ENCODE results near the gene HSD11B1. TPM values are rescaled to one million over a fixed set of nuclear protein-coding genes. Genes with fewer than 3 reads are reported as not detected.

The HSD11B1 gene
- total and polyA plus RNA-seq, 4 donors: 3.0 to 21.5 (median 12.1) TPM

GRCh38 chr1:209685821-209686220 is 18.8 kb upstream of the HSD11B1 start:
- H3K27me3 ChIP-seq (ENCODE audit: control insufficient read depth in 1 of 2, insufficient read depth in 2 of 2, low read length in 1 of 2): no peaks in the 10 kb centered on the region
- WGBS, 2 donors: 80 to 81% methylated on average over 4 of the region's 4 CpGs
- DNase-seq (no peak), ATAC-seq (ENCODE audit: low FRiP score) (no peak)
- no peaks in the 10 kb centered on the region for H3K9me3 ChIP-seq (ENCODE audit: control insufficient read depth, low read length)
- H3K4me3 ChIP-seq (ENCODE audit: low read length in 2 of 2): no peak overlapping the region
- H3K36me3 ChIP-seq (ENCODE audit: control insufficient read depth in 1 of 2, insufficient read depth in 2 of 2, low read length in 1 of 2): no peaks in the 10 kb centered on the region
- no peaks in the 10 kb centered on the region for H3K4me1 ChIP-seq (ENCODE audit: control insufficient read depth in 1 of 2, insufficient read depth in 2 of 2, low read length in 2 of 2)
- intact Hi-C loops (cut with DNase I): no loop called here
- H3K27ac ChIP-seq (ENCODE audit: low read depth in 1 of 2, low read length in 2 of 2): no peak overlapping the region

GRCh38 chr1:209686322-209686721 is 18.3 kb upstream of the HSD11B1 start:
- DNase-seq: no peak
- Histone ChIP-seq H3K36me3 (ENCODE audit: control insufficient read depth in 1 of 2, insufficient read depth in 2 of 2, low read length in 1 of 2) (no peaks in the 10 kb centered on the region), H3K4me1 (ENCODE audit: control insufficient read depth in 1 of 2, insufficient read depth in 2 of 2, low read length in 2 of 2) (no peaks in the 10 kb centered on the region), H3K4me3 (ENCODE audit: low read length in 2 of 2) (no peak overlapping the region), H3K27ac (ENCODE audit: low read depth in 1 of 2, low read length in 2 of 2) (no peak overlapping the region), H3K9me3 (ENCODE audit: control insufficient read depth, low read length) (no peaks in the 10 kb centered on the region), H3K27me3 (ENCODE audit: control insufficient read depth in 1 of 2, insufficient read depth in 2 of 2, low read length in 1 of 2) (no peaks in the 10 kb centered on the region)
- WGBS, 2 donors: 87 to 89% methylated on average over 4 of the region's 4 CpGs
- intact Hi-C loops (cut with DNase I): no loop called here
- no peak for ATAC-seq (ENCODE audit: low FRiP score)

- intact Hi-C loops (cut with DNase I): no loop called here
- DNase-seq (no peak), ATAC-seq (ENCODE audit: low FRiP score) (no peak)
- Histone ChIP-seq H3K4me1 (ENCODE audit: control insufficient read depth in 1 of 2, insufficient read depth in 2 of 2, low read length in 2 of 2) (no peaks in the 10 kb centered on the region), H3K4me3 (ENCODE audit: low read length in 2 of 2) (no peak overlapping the region), H3K9me3 (ENCODE audit: control insufficient read depth, low read length) (no peaks in the 10 kb centered on the region), H3K27me3 (ENCODE audit: control insufficient read depth in 1 of 2, insufficient read depth in 2 of 2, low read length in 1 of 2) (no peaks in the 10 kb centered on the region), H3K36me3 (ENCODE audit: control insufficient read depth in 1 of 2, insufficient read depth in 2 of 2, low read length in 1 of 2) (no peaks in the 10 kb centered on the region), H3K27ac (ENCODE audit: low read depth in 1 of 2, low read length in 2 of 2) (no peak overlapping the region)
- WGBS, 2 donors: 82 to 100% methylated on average over 1 of the region's 1 CpG
These were observed 15.9 kb upstream of the HSD11B1 start for GRCh38 chr1:209688746-209689234.

DNA sequence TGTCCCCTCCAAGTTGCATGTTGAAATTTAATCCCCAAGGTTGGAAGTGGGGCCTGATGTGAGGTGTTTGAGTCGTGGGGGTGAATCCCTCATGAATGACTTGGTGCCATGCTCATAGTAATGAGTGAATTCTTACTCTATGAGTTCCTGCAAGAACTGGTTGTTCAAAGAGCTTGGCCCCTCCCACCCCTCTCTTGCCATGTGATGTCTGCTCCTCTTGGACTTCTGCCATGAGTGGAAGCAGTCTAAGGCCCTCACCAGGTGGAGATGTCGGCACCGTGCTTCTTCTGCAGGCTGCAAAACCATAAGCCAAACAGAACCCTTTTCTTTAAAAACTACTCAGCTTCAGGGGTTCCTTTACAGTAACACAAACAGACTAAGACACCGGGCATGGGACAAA is 15.2 kb upstream of the HSD11B1 start:
- 65 to 68% methylated on average over 4 of the region's 4 CpGs for whole genome bisulfite sequencing, 2 donors
- intact Hi-C loops (cut with DNase I): no loop called here
- DNase-seq (no peak), ATAC-seq (ENCODE audit: low FRiP score) (no peak)
- no peak overlapping the region for H3K27ac ChIP-seq (ENCODE audit: low read depth in 1 of 2, low read length in 2 of 2)
- no peak overlapping the region for H3K4me3 ChIP-seq (ENCODE audit: low read length in 2 of 2)
- no peaks in the 10 kb centered on the region for H3K36me3 ChIP-seq (ENCODE audit: control insufficient read depth in 1 of 2, insufficient read depth in 2 of 2, low read length in 1 of 2)
- no peaks in the 10 kb centered on the region for H3K9me3 ChIP-seq (ENCODE audit: control insufficient read depth, low read length)
- H3K27me3 ChIP-seq (ENCODE audit: control insufficient read depth in 1 of 2, insufficient read depth in 2 of 2, low read length in 1 of 2): no peaks in the 10 kb centered on the region
- H3K4me1 ChIP-seq (ENCODE audit: control insufficient read depth in 1 of 2, insufficient read depth in 2 of 2, low read length in 2 of 2): no peaks in the 10 kb centered on the region

DNA sequence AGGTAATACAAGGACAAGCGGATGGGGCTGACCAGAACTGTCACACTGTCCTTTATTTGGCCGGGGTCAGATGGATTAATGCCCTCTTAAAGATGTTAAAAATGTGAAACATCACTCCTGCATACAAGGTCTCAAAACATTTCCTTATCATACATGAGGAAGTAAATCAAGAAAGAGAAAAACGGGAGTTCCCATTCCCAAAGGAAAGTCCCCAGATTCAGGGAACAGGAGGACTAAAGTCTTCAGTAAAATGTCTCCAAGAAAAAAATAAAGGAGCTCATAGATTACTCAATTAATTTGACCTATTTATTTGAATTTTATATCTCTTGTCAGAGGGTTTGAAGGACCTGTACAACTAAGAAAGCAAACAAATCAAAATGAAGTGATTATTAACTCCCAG is 13.4 kb upstream of the HSD11B1 start:
- WGBS, 2 donors: 73 to 77% methylated on average over 3 of the region's 3 CpGs
- Histone ChIP-seq H3K4me3 (ENCODE audit: low read length in 2 of 2) (no peak overlapping the region), H3K36me3 (ENCODE audit: control insufficient read depth in 1 of 2, insufficient read depth in 2 of 2, low read length in 1 of 2) (no peaks in the 10 kb centered on the region), H3K9me3 (ENCODE audit: control insufficient read depth, low read length) (no peaks in the 10 kb centered on the region), H3K4me1 (ENCODE audit: control insufficient read depth in 1 of 2, insufficient read depth in 2 of 2, low read length in 2 of 2) (no peaks in the 10 kb centered on the region), H3K27ac (ENCODE audit: low read depth in 1 of 2, low read length in 2 of 2) (no peak overlapping the region), H3K27me3 (ENCODE audit: control insufficient read depth in 1 of 2, insufficient read depth in 2 of 2, low read length in 1 of 2) (no peaks in the 10 kb centered on the region)
- intact Hi-C loops (cut with DNase I): loop anchor here in 1 of 2 donors (5.0 to 10.0 kb wide), 2 partner anchors 86 to 114 kb away; no protein-coding TSS in a partner anchor
- no peak for ATAC-seq (ENCODE audit: low FRiP score)
- DNase-seq: no peak

GRCh38 chr1:209692296-209692695 is 12.3 kb upstream of the HSD11B1 start:
- Histone ChIP-seq H3K27ac (ENCODE audit: low read depth in 1 of 2, low read length in 2 of 2) (no peak overlapping the region), H3K9me3 (ENCODE audit: control insufficient read depth, low read length) (no peaks in the 10 kb centered on the region), H3K36me3 (ENCODE audit: control insufficient read depth in 1 of 2, insufficient read depth in 2 of 2, low read length in 1 of 2) (no peaks in the 10 kb centered on the region), H3K4me3 (ENCODE audit: low read length in 2 of 2) (no peak overlapping the region), H3K4me1 (ENCODE audit: control insufficient read depth in 1 of 2, insufficient read depth in 2 of 2, low read length in 2 of 2) (no peaks in the 10 kb centered on the region), H3K27me3 (ENCODE audit: control insufficient read depth in 1 of 2, insufficient read depth in 2 of 2, low read length in 1 of 2) (no peaks in the 10 kb centered on the region)
- intact Hi-C loops (cut with DNase I): loop anchor here (2.0 to 10.0 kb wide), 3 partner anchors 87 to 115 kb away; no protein-coding TSS in a partner anchor
- ATAC-seq (ENCODE audit: low FRiP score) (no peak), DNase-seq (no peak)
- WGBS, 2 donors: 59 to 63% methylated on average over 4 of the region's 4 CpGs

DNA sequence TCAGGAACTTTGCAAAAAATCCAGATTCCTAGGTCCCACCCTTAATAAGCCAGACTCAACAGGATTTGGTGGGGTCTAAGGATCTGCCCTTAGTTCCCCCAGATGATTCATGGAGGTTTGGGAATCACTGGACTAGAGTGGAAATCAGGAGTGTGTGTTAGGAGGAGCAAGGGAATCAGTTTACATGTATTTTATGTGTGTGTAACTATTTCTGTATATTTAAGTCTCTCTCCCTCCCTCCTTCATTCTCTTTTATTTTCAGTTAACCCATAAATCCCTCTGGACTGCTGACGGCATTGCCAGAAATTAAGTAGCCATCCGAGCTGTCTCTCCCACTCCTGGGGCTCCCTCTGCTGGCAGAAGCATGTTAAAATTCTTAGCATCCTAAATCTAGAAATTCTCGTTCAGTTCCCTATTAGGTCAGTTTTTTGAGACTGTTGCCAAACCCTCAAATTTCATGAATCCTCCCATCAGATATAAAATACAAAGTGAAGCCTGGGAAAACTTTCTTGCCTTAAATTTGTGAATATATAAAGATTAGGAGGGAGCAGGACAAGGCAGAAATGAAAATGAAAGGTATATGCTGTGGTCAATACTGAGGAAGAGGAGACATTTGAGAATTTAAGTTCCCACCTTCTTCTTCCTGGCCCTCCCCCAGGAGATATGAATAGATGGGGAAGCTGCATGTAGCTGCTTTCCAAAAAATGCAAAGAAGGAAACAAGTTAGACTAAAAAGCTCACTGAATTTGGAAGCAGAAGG is 11.7 kb upstream of the HSD11B1 start:
- DNase-seq: peak; percentile 79 to 82
- Histone ChIP-seq H3K36me3 (ENCODE audit: control insufficient read depth in 1 of 2, insufficient read depth in 2 of 2, low read length in 1 of 2) (no peaks in the 10 kb centered on the region), H3K4me1 (ENCODE audit: control insufficient read depth in 1 of 2, insufficient read depth in 2 of 2, low read length in 2 of 2) (no peaks in the 10 kb centered on the region), H3K4me3 (ENCODE audit: low read length in 2 of 2) (no peak overlapping the region), H3K27me3 (ENCODE audit: control insufficient read depth in 1 of 2, insufficient read depth in 2 of 2, low read length in 1 of 2) (peaks cover 0 to 1% of the 10 kb centered on the region in 2 donors), H3K9me3 (ENCODE audit: control insufficient read depth, low read length) (no peaks in the 10 kb centered on the region), H3K27ac (ENCODE audit: low read depth in 1 of 2, low read length in 2 of 2) (no peak overlapping the region)
- intact Hi-C loops (cut with DNase I): loop anchor here (1.0 to 10.0 kb wide), 4 partner anchors 88 to 117 kb away; no protein-coding TSS in a partner anchor
- WGBS, 2 donors: 0 to 1% methylated on average over 3 of the region's 3 CpGs
- peak; percentile 76 for ATAC-seq (ENCODE audit: low FRiP score)

DNA sequence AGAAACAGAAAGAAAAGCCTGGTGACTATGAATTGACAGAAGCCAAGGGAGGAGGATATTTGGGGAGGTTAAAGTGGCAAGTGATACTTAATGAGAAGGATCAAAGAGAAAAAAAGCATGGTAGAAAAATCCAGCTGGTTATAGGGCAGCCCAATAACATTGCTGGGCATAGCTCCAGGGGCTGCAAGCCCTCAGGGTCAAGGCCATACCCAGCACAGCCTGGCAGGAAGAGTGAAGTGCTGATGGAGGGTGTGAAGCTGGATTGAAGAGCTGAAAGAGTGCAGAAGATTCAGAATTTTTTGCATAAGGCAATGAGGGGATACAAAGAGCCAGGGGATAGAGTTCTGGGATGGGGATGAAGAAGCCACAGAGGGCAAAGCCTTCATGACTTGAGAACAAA is 8.0 kb upstream of the HSD11B1 start:
- ATAC-seq (ENCODE audit: low FRiP score) (no peak), DNase-seq (no peak)
- intact Hi-C loops (cut with DNase I): loop anchor here in 1 of 2 donors (10.0 kb wide), 1 partner anchor 92 kb away; no protein-coding TSS in a partner anchor
- H3K4me3 ChIP-seq (ENCODE audit: low read length in 2 of 2): no peak overlapping the region
- no peaks in the 10 kb centered on the region for H3K9me3 ChIP-seq (ENCODE audit: control insufficient read depth, low read length)
- peaks cover 0 to 1% of the 10 kb centered on the region in 2 donors for H3K27me3 ChIP-seq (ENCODE audit: control insufficient read depth in 1 of 2, insufficient read depth in 2 of 2, low read length in 1 of 2)
- H3K4me1 ChIP-seq (ENCODE audit: control insufficient read depth in 1 of 2, insufficient read depth in 2 of 2, low read length in 2 of 2): no peaks in the 10 kb centered on the region
- H3K36me3 ChIP-seq (ENCODE audit: control insufficient read depth in 1 of 2, insufficient read depth in 2 of 2, low read length in 1 of 2): no peaks in the 10 kb centered on the region
- H3K27ac ChIP-seq (ENCODE audit: low read depth in 1 of 2, low read length in 2 of 2): no peak overlapping the region

DNA sequence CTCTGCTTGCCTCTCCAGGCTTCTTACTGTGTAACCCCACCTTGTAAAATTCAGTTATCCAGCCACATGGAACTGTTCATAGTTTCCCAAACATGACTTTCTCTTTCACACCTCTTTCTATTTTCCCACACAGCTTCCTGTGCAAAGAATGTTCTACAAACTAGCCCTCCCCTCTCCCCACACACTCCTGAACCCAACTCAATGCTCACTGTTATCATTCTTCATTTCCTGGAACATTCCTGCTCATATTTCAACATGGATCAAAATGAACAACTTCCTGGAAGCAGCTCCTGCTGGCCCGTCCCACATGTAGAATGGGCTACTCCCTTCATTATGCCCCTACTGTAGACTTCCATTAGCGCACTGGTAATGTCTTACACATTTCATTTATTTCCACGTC is 7.5 kb upstream of the HSD11B1 start:
- H3K27me3 ChIP-seq (ENCODE audit: control insufficient read depth in 1 of 2, insufficient read depth in 2 of 2, low read length in 1 of 2): peaks cover 0 to 1% of the 10 kb centered on the region in 2 donors

More for the DNA sequence above, 7.5 kb upstream of the HSD11B1 start:
- DNase-seq: no peak
- ATAC-seq (ENCODE audit: low FRiP score): no peak
- Histone ChIP-seq H3K4me1 (ENCODE audit: control insufficient read depth in 1 of 2, insufficient read depth in 2 of 2, low read length in 2 of 2) (no peaks in the 10 kb centered on the region), H3K4me3 (ENCODE audit: low read length in 2 of 2) (no peak overlapping the region), H3K9me3 (ENCODE audit: control insufficient read depth, low read length) (no peaks in the 10 kb centered on the region), H3K27ac (ENCODE audit: low read depth in 1 of 2, low read length in 2 of 2) (no peak overlapping the region), H3K36me3 (ENCODE audit: control insufficient read depth in 1 of 2, insufficient read depth in 2 of 2, low read length in 1 of 2) (no peaks in the 10 kb centered on the region)
- WGBS, 2 donors: 88 to 94% methylated on average over 3 of the region's 3 CpGs
- intact Hi-C loops (cut with DNase I): loop anchor here in 1 of 2 donors (10.0 kb wide), 1 partner anchor 92 kb away; no protein-coding TSS in a partner anchor

Measured in aorta (tissue), 5 donors.